ENCODE measurements around the gene FXYD3.

GRCh38 chr19:35144259-35144599 lies 28.6 kb downstream of the FXYD3 start:
- TF ChIP-seq, protein P1, sequence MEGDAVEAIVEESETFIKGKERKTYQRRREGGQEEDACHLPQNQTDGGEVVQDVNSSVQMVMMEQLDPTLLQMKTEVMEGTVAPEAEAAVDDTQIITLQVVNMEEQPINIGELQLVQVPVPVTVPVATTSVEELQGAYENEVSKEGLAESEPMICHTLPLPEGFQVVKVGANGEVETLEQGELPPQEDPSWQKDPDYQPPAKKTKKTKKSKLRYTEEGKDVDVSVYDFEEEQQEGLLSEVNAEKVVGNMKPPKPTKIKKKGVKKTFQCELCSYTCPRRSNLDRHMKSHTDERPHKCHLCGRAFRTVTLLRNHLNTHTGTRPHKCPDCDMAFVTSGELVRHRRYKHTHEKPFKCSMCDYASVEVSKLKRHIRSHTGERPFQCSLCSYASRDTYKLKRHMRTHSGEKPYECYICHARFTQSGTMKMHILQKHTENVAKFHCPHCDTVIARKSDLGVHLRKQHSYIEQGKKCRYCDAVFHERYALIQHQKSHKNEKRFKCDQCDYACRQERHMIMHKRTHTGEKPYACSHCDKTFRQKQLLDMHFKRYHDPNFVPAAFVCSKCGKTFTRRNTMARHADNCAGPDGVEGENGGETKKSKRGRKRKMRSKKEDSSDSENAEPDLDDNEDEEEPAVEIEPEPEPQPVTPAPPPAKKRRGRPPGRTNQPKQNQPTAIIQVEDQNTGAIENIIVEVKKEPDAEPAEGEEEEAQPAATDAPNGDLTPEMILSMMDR (IDR thresholded peaks at IDR 0.05): no peak
- TF ChIP-seq ZFX (IDR thresholded peaks at IDR 0.05; ENCODE audit: borderline replicate concordance): no peak
